Neural progenitor cell (in vitro differentiated cells): ENCODE measurements around the gene PIGT.

Source experiments
- CTCF ChIP-seq: fragments of 200-600 bp; sonication (generic); IDR thresholded peaks from 2 replicates; pipeline ENCODE4 v1.5.1; 2017; ENCODE audit warnings: antibody characterized with exemption, mild to moderate bottlenecking
- EZH2 ChIP-seq: fragments of 200-600 bp; sonication (generic); IDR thresholded peaks from 2 replicates; pipeline ENCODE4 v1.6.1; 2017; ENCODE audit warnings: antibody characterized with exemption, mild to moderate bottlenecking, moderate library complexity
- EZH2phosphoT487 ChIP-seq: fragments of 200-600 bp; sonication (generic); IDR thresholded peaks from 2 replicates; pipeline ENCODE4 v1.6.1; 2017; ENCODE audit warnings: antibody characterized with exemption

GRCh38 chr20:45461225-45461624, 45.3 kb downstream of the PIGT start:
- TF ChIP-seq CTCF = no peak
- no peak for TF ChIP-seq EZH2
- no peak for TF ChIP-seq EZH2phosphoT487
